Stimulated activated CD4-positive, alpha-beta T cell treated with anti-CD3 and anti-CD28 coated beads, Interleukin-4, amount 100 ng/mL, for 24 hours (primary cell): ENCODE data around the gene NKAIN2.

Experiments
- DNase-seq: peaks from one replicate; pipeline ENCODE4 v3.0.0-alpha.2; 2020

NKAIN2 gene

GRCh38 chr6:123803504-123804013 lies at the start of gene NKAIN2:
NKAIN2 (plus strand) TSS chr6:123803865.
- no peak for DNase-seq

- no peak for DNase-seq
Measured at GRCh38 chr6:123759472-123759871, 44.2 kb upstream of the NKAIN2 start.

- DNase-seq = no peak
Measured at GRCh38 chr6:123763904-123764303, 39.8 kb upstream of the NKAIN2 start.

- DNase-seq = no peak
Measured at GRCh38 chr6:123764722-123765121, 38.9 kb upstream of the NKAIN2 start.

GRCh38 chr6:123768921-123769320 lies 34.7 kb upstream of the NKAIN2 start:
- no peak for DNase-seq

GRCh38 chr6:123769431-123769830 lies 34.2 kb upstream of the NKAIN2 start:
- no peak for DNase-seq

GRCh38 chr6:123770247-123770949 lies 33.3 kb upstream of the NKAIN2 start:
- DNase-seq = no peak

GRCh38 chr6:123771126-123771525 lies 32.5 kb upstream of the NKAIN2 start:
- no peak for DNase-seq

GRCh38 chr6:123777563-123777962 lies 26.1 kb upstream of the NKAIN2 start:
- no peak for DNase-seq

- DNase-seq = no peak
Measured at GRCh38 chr6:123780021-123780420, 23.6 kb upstream of the NKAIN2 start.

GRCh38 chr6:123784330-123784729 lies 19.3 kb upstream of the NKAIN2 start:
- no peak for DNase-seq

GRCh38 chr6:123785039-123785438 lies 18.6 kb upstream of the NKAIN2 start:
- DNase-seq = no peak

GRCh38 chr6:123788319-123788718 lies 15.3 kb upstream of the NKAIN2 start:
- DNase-seq = no peak

GRCh38 chr6:123794190-123794589 lies 9.5 kb upstream of the NKAIN2 start:
- DNase-seq = no peak

- no peak for DNase-seq
Measured at GRCh38 chr6:123794799-123795198, 8.9 kb upstream of the NKAIN2 start.

GRCh38 chr6:123801067-123801466 lies 2.6 kb upstream of the NKAIN2 start:
- no peak for DNase-seq

GRCh38 chr6:123802351-123802696 lies 1.3 kb upstream of the NKAIN2 start:
- DNase-seq = no peak

- DNase-seq = peak; percentile 59
Measured at GRCh38 chr6:123802697-123803503, 765 bp upstream of the NKAIN2 start.

- DNase-seq = no peak
Measured at GRCh38 chr6:123804014-123804786, 535 bp downstream of the NKAIN2 start.

GRCh38 chr6:123804787-123805540 lies 1.3 kb downstream of the NKAIN2 start:
- DNase-seq = no peak

- DNase-seq = no peak
Measured at GRCh38 chr6:123805921-123806320, 2.3 kb downstream of the NKAIN2 start.

- DNase-seq = no peak
Measured at GRCh38 chr6:123806561-123806960, 2.9 kb downstream of the NKAIN2 start.

GRCh38 chr6:123808556-123808955 lies 4.9 kb downstream of the NKAIN2 start:
- DNase-seq = no peak
